DOHH2 (cell line): Measurements from ENCODE around the gene GNAS-AS1.

Experiments
- H3F3A ChIP-seq: fragments of 200-600 bp; sonication (generic), shearing (Covaris generic); 2 replicates; pipeline ENCODE4 v1.6.0; 2016; ENCODE audit warnings: antibody characterized with exemption, mild to moderate bottlenecking; ENCODE audit not compliant: control insufficient read depth, insufficient read depth
- H3K27ac ChIP-seq: fragments of 200-600 bp; sonication (generic); 2 replicates; pipeline ENCODE4 v1.5.1; 2014; ENCODE audit warnings: low read depth, mild to moderate bottlenecking, low read length, moderate library complexity
- H3K27me3 ChIP-seq: fragments of 200-600 bp; sonication (generic); 2 replicates; pipeline ENCODE4 v1.6.1; 2014; ENCODE audit warnings: mild to moderate bottlenecking, low read length, mixed read lengths; ENCODE audit not compliant: control insufficient read depth
- H3K36me3 ChIP-seq: fragments of 200-600 bp; sonication (generic); 2 replicates; pipeline ENCODE4 v1.6.1; 2014; ENCODE audit warnings: mild to moderate bottlenecking, low read length, moderate library complexity, mixed read lengths; ENCODE audit not compliant: control insufficient read depth
- H3K4me1 ChIP-seq: fragments of 200-600 bp; sonication (generic); 2 replicates; pipeline ENCODE4 v1.6.1; 2014; ENCODE audit warnings: mild to moderate bottlenecking, low read length, mixed read lengths; ENCODE audit not compliant: control insufficient read depth
- H3K4me2 ChIP-seq: fragments of 200-600 bp; sonication (generic); 2 replicates; pipeline ENCODE4 v1.6.0; 2014; ENCODE audit warnings: mild to moderate bottlenecking, low read length, moderate library complexity
- H3K4me3 ChIP-seq: fragments of 200-600 bp; sonication (generic); 2 replicates; pipeline ENCODE4 v1.5.1; 2014; ENCODE audit warnings: mild to moderate bottlenecking, low read length, mixed read lengths
- H3K79me2 ChIP-seq: fragments of 200-600 bp; sonication (generic); 2 replicates; pipeline ENCODE4 v1.6.1; 2014; ENCODE audit warnings: mild to moderate bottlenecking, low read length, mixed read lengths; ENCODE audit not compliant: control insufficient read depth
- H3K9me2 ChIP-seq: fragments of 200-600 bp; sonication (generic); replicated peaks from 2 replicates; pipeline ENCODE4 v1.6.1; 2014; ENCODE audit warnings: mild to moderate bottlenecking, low read length, mixed read lengths; ENCODE audit not compliant: control insufficient read depth
- H3K9me3 ChIP-seq: fragments of 200-600 bp; sonication (generic); 2 replicates; pipeline ENCODE4 v1.6.1; 2014; ENCODE audit warnings: antibody characterized with exemption, low read length, mixed read lengths; ENCODE audit not compliant: control insufficient read depth, insufficient read depth
- H4K20me1 ChIP-seq: fragments of 200-600 bp; sonication (generic); 2 replicates; pipeline ENCODE4 v1.6.0; 2014; ENCODE audit warnings: low read depth, mild to moderate bottlenecking, antibody characterized with exemption, low read length, moderate library complexity; ENCODE audit not compliant: control insufficient read depth, insufficient read depth
- CTCF ChIP-seq: fragments of 200-600 bp; sonication (generic); IDR thresholded peaks from one replicate; pipeline ENCODE4 v1.5.1; 2014; ENCODE audit warnings: antibody characterized with exemption, mild to moderate bottlenecking, low read depth, low read length; ENCODE audit not compliant: poor library complexity, severe bottlenecking
- EZH2phosphoT487 ChIP-seq: fragments of 200-600 bp; sonication (generic); IDR thresholded peaks from 2 replicates; pipeline ENCODE4 v1.6.1; 2017; ENCODE audit warnings: borderline replicate concordance, mild to moderate bottlenecking, antibody characterized with exemption, low read length, moderate library complexity, mixed read lengths

GNAS-AS1 gene

GRCh38 chr20:58775371-58775770 lies 75.3 kb downstream of the GNAS-AS1 start:
- no peaks in the 10 kb centered on the region for H3K79me2 ChIP-seq
- H3K4me3 ChIP-seq: no peak overlapping the region
- no peak overlapping the region for H3K27ac ChIP-seq
- TF ChIP-seq EZH2phosphoT487: no peak
- TF ChIP-seq CTCF: no peak
- H3K9me3 ChIP-seq: no peaks in the 10 kb centered on the region
- peaks cover 10% of the 10 kb centered on the region; the same call in 1 of the 2 replicates for H3K27me3 ChIP-seq
- H3K36me3 ChIP-seq: no peaks in the 10 kb centered on the region
- H4K20me1 ChIP-seq: no peaks in the 10 kb centered on the region
- H3F3A ChIP-seq: no peaks in the 10 kb centered on the region
- H3K4me2 ChIP-seq: no peak overlapping the region
- no peaks in the 10 kb centered on the region for H3K9me2 ChIP-seq
- no peaks in the 10 kb centered on the region for H3K4me1 ChIP-seq

GRCh38 chr20:58774667-58775263 lies 75.9 kb downstream of the GNAS-AS1 start:
- H3K27ac ChIP-seq: no peak overlapping the region
- H3K79me2 ChIP-seq: no peaks in the 10 kb centered on the region
- TF ChIP-seq EZH2phosphoT487 (no peak), CTCF (no peak)
- H3K9me3 ChIP-seq: no peaks in the 10 kb centered on the region
- H3K4me3 ChIP-seq: no peak overlapping the region
- H3K4me1 ChIP-seq: no peaks in the 10 kb centered on the region
- no peaks in the 10 kb centered on the region for H4K20me1 ChIP-seq
- H3K4me2 ChIP-seq: no peak overlapping the region
- no peaks in the 10 kb centered on the region for H3K9me2 ChIP-seq
- no peaks in the 10 kb centered on the region for H3K36me3 ChIP-seq
- no peaks in the 10 kb centered on the region for H3F3A ChIP-seq
- peaks cover 5% of the 10 kb centered on the region; the same call in 1 of the 2 replicates for H3K27me3 ChIP-seq

- Histone ChIP-seq H3K27ac (no peak overlapping the region), H3F3A (no peaks in the 10 kb centered on the region), H3K36me3 (no peaks in the 10 kb centered on the region), H3K4me2 (no peak overlapping the region), H4K20me1 (no peaks in the 10 kb centered on the region), H3K4me1 (no peaks in the 10 kb centered on the region), H3K4me3 (no peak overlapping the region), H3K9me3 (no peaks in the 10 kb centered on the region), H3K27me3 (peaks cover under 1% of the 10 kb centered on the region; the same call in 1 of the 2 replicates), H3K9me2 (no peaks in the 10 kb centered on the region), H3K79me2 (no peaks in the 10 kb centered on the region)
- TF ChIP-seq CTCF (no peak), EZH2phosphoT487 (no peak)
Observed at GRCh38 chr20:58774214-58774613, 76.5 kb downstream of the GNAS-AS1 start.
